Stomach smooth muscle (tissue), 2 donors: ENCODE data around the gene ITGAD.
A peak's percentile ranks its signal among the peaks of the same experiment; 100 is the strongest.

Source experiments
- H3K27ac ChIP-seq: one replicate; pipeline ENCODE4 v1.7.0; 2013; ENCODE audit warnings: mild to moderate bottlenecking, low read length, inconsistent platforms
- H3K27me3 ChIP-seq, 2 donors: one replicate each; pipeline ENCODE4 v1.7.0; 2013; ENCODE audit warnings: low read length in 2 of 2; ENCODE audit not compliant: insufficient read depth in 2 of 2, control insufficient read depth in 1 of 2
- H3K36me3 ChIP-seq, 2 donors: one replicate each; pipeline ENCODE4 v1.7.0; 2013; ENCODE audit warnings: low read length in 2 of 2; ENCODE audit not compliant: control insufficient read depth in 2 of 2, insufficient read depth in 2 of 2
- H3K4me1 ChIP-seq: one replicate; pipeline ENCODE4 v1.7.0; 2013; ENCODE audit warnings: low read length; ENCODE audit not compliant: control insufficient read depth, insufficient read depth
- H3K4me3 ChIP-seq, 2 donors: one replicate each; pipeline ENCODE4 v1.7.0; 2013; ENCODE audit warnings: low read length in 2 of 2
- H3K9ac ChIP-seq, 2 donors: one replicate each; pipeline ENCODE4 v1.7.0; 2013; ENCODE audit warnings: low read length in 2 of 2, mild to moderate bottlenecking in 1 of 2
- H3K9me3 ChIP-seq, 2 donors: one replicate each; pipeline ENCODE4 v1.7.0; 2013; ENCODE audit warnings: low read length in 2 of 2; ENCODE audit not compliant: control insufficient read depth in 2 of 2
- donor health status: healthy.
- donor health status: Pancreatic carcinoma.

The ITGAD gene

DNA sequence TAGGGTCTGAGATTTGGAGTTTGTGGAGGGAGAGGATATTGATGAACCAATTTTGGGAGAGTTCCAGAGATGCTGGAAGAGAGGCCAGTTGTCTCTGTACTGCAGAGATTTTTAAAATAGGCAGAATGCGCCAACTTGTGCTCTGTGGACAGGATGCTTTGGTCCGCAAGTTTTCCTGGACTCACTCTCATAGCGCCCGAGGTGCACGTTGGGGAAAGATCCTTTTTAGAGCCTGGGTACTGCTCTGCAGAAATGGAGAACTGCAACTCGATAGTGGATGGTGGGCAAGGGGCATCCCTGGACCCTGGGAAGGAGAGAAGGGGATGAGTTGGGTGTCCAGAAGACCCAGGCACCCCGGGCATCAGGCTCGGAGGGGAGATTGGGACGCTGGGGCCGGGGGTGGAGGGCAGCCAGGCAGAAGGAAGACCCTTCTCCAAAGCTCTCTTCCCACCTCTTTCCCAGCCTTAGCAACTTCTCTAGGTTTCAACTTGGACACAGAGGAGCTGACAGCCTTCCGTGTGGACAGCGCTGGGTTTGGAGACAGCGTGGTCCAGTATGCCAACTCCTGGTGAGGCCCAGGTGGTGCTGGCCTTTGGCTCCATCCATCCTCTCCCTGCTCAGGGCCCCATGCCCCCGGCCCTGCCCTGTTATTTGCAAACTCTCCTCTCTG, 37.6 kb upstream of the ITGAD start:
- Histone ChIP-seq H3K4me1 (peaks cover 2% of the 10 kb centered on the region), H3K9ac (no peak overlapping the region), H3K9me3 (no peaks in the 10 kb centered on the region), H3K27me3 (peaks cover 0 to 7% of the 10 kb centered on the region in 2 donors), H3K36me3 (no peaks in the 10 kb centered on the region), H3K27ac (no peak overlapping the region), H3K4me3 (peak overlapping the region in 1 of 2 donors; percentile 8)

- Histone ChIP-seq H3K4me3 (no peak overlapping the region), H3K27ac (no peak overlapping the region), H3K9me3 (no peaks in the 10 kb centered on the region), H3K4me1 (peaks cover 2% of the 10 kb centered on the region), H3K27me3 (peaks cover 0 to 7% of the 10 kb centered on the region in 2 donors), H3K36me3 (no peaks in the 10 kb centered on the region), H3K9ac (no peak overlapping the region)
These were observed 36.4 kb upstream of the ITGAD start for GRCh38 chr16:31356566-31357323.

GRCh38 chr16:31357324-31358109, 35.6 kb upstream of the ITGAD start:
- H3K4me3 ChIP-seq = no peak overlapping the region
- H3K9me3 ChIP-seq = no peaks in the 10 kb centered on the region
- H3K9ac ChIP-seq = no peak overlapping the region
- no peak overlapping the region for H3K27ac ChIP-seq
- peaks cover 0 to 3% of the 10 kb centered on the region in 2 donors for H3K27me3 ChIP-seq
- no peaks in the 10 kb centered on the region for H3K36me3 ChIP-seq
- H3K4me1 ChIP-seq = peaks cover 2% of the 10 kb centered on the region

GRCh38 chr16:31360251-31360650, 32.9 kb upstream of the ITGAD start:
- Histone ChIP-seq H3K27me3 (peaks cover 0 to 2% of the 10 kb centered on the region in 2 donors), H3K9me3 (no peaks in the 10 kb centered on the region), H3K4me3 (no peak overlapping the region), H3K9ac (no peak overlapping the region), H3K4me1 (no peaks in the 10 kb centered on the region), H3K27ac (no peak overlapping the region), H3K36me3 (no peaks in the 10 kb centered on the region)

GRCh38 chr16:31361201-31362110, 31.7 kb upstream of the ITGAD start:
- Histone ChIP-seq H3K4me1 (no peaks in the 10 kb centered on the region), H3K27me3 (peaks cover 0 to 2% of the 10 kb centered on the region in 2 donors), H3K9me3 (no peaks in the 10 kb centered on the region), H3K27ac (no peak overlapping the region), H3K4me3 (no peak overlapping the region), H3K9ac (no peak overlapping the region), H3K36me3 (no peaks in the 10 kb centered on the region)

DNA sequence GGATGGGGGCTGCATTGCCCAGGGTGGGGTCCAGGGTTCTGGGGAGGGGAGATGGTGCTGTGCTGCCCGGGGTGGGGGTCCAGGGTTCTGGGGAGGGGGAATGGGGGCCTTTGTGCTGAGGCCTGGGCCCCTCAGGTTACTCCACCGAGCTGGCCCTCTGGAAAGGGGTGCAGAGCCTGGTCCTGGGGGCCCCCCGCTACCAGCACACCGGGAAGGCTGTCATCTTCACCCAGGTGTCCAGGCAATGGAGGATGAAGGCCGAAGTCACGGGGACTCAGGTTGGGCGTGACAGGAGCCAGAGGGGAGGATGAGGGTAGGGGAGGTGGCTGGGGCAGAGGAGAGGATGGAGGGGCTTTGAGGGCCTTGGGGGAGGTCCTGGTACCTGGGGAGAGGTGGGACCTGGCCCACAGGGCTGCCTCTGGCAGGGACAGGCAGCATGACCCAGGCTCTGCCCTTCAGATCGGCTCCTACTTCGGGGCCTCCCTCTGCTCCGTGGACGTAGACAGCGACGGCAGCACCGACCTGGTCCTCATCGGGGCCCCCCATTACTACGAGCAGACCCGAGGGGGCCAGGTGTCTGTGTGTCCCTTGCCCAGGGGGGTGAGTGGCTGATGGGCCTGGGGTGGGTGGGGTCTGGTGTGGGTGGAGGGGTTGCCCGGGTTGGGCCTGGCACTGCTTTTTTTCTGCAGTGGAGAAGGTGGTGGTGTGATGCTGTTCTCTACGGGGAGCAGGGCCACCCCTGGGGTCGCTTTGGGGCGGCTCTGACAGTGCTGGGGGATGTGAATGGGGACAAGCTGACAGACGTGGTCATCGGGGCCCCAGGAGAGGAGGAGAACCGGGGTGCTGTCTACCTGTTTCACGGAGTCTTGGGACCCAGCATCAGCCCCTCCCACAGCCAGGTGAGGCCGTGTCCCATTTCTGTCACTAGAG, 30.4 kb upstream of the ITGAD start:
- no peak overlapping the region for H3K9ac ChIP-seq
- H3K36me3 ChIP-seq = no peaks in the 10 kb centered on the region
- no peak overlapping the region for H3K27ac ChIP-seq
- H3K4me3 ChIP-seq = no peak overlapping the region
- peaks cover 0 to 2% of the 10 kb centered on the region in 2 donors for H3K27me3 ChIP-seq
- H3K9me3 ChIP-seq = no peaks in the 10 kb centered on the region
- H3K4me1 ChIP-seq = no peaks in the 10 kb centered on the region

GRCh38 chr16:31363721-31364120, 29.4 kb upstream of the ITGAD start:
- Histone ChIP-seq H3K27ac (no peak overlapping the region), H3K9me3 (no peaks in the 10 kb centered on the region), H3K4me3 (no peak overlapping the region), H3K4me1 (no peaks in the 10 kb centered on the region), H3K36me3 (no peaks in the 10 kb centered on the region), H3K27me3 (peaks cover 0 to 2% of the 10 kb centered on the region in 2 donors), H3K9ac (no peak overlapping the region)

GRCh38 chr16:31364421-31364820, 28.7 kb upstream of the ITGAD start:
- H3K27me3 ChIP-seq = peaks cover 0 to 2% of the 10 kb centered on the region in 2 donors
- no peaks in the 10 kb centered on the region for H3K4me1 ChIP-seq
- H3K9me3 ChIP-seq = no peaks in the 10 kb centered on the region
- no peaks in the 10 kb centered on the region for H3K36me3 ChIP-seq
- H3K4me3 ChIP-seq = no peak overlapping the region
- H3K9ac ChIP-seq = no peak overlapping the region
- no peak overlapping the region for H3K27ac ChIP-seq

DNA sequence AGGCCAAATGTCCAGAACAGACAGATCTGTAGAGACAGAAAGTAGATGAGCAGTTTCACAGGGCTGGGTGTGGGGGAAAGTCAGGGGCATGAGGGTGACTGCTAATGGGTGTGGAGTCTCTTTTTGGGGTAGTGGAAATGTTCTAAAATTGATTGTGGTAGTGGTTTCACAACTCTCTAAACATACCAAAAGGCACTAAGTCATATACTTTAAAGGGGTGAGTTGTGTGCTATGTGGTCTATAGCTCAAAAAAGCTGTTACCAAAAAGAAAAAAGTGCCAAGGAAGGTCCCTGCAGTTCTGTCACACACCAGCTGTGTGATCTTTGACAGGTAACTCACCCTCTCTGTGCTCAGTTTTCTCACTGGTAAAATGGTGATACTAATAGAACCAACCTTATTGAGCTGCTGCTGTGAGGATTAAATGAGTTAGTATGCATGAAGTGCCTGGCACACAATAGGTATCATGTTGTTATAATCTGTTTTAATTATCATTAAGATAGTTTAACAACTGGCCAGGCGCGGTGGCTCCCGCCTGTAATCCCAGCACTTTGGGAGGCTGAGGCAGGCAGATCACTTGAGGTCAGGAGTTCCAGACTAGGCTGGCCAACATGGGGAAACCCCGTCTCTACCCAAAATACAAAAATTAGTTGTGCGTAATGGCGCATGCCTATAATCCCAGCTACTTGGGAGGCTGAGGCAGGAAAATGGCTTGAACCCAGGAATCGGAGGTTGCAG, 27.8 kb upstream of the ITGAD start:
- no peak overlapping the region for H3K9ac ChIP-seq
- peaks cover 0 to 2% of the 10 kb centered on the region in 2 donors for H3K27me3 ChIP-seq
- H3K36me3 ChIP-seq = no peaks in the 10 kb centered on the region
- no peak overlapping the region for H3K4me3 ChIP-seq
- no peak overlapping the region for H3K27ac ChIP-seq
- H3K9me3 ChIP-seq = no peaks in the 10 kb centered on the region
- no peaks in the 10 kb centered on the region for H3K4me1 ChIP-seq
